ENCODE data around the gene RANBP17.

DNA sequence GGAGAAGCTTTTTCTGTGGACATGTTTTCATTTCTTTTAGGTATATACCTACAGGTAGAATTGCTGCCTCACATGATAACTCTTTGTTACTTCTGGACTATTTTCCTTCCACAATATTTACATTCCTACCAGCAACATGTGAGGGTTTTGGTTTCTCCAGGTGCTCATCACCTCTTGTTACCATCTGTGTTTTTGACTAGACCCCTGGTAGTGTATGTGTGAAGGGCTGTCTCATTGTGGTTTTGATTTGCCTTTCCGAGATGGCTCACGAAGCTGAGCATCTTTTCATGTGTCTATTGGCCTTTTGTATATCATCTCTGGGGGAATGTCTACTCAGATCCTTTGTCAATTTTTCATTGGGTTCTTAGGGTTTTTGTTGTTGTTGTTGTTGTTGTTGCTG, 17.2 kb upstream of the RANBP17 start:
- no peak for TF ChIP-seq EZH2 (IDR thresholded peaks at IDR 0.05; ENCODE audit: low read length, missing control alignments)
- TF ChIP-seq CTCF (conservative IDR thresholded peaks at IDR 0.05 in 1 of 2, IDR thresholded peaks at IDR 0.05 in 1 of 2; ENCODE audit: low read depth in 1 of 2, low read length in 2 of 2): no peak

Data from fibroblast of lung (primary cell).